Spleen (tissue), 7 donors: ENCODE results near the gene GPR158.

Experiments
- CTCF ChIP-seq, 11 experiments: fragments of 200-600 bp in 7 of 11; fragments of 450-650 bp in 4 of 11; sonication (generic) in 4 of 11; IDR thresholded peaks in 8 of 11; conservative IDR thresholded peaks in 3 of 11; 1 replicate in 7 of 11; 2 replicates in 4 of 11; pipeline versions ENCODE4 v1.4.0 to v1.8.0; 2016 to 2021; ENCODE audit warnings: antibody characterized with exemption in 11 of 11, inconsistent platforms in 4 of 11, mild to moderate bottlenecking in 1 of 11
- POLR2A ChIP-seq, 3 donors: fragments of 450-650 bp; IDR thresholded peaks; one replicate each; pipeline ENCODE4 v1.5.1; 2017; ENCODE audit warnings: antibody characterized with exemption in 3 of 3, mild to moderate bottlenecking in 1 of 3
- POLR2AphosphoS5 ChIP-seq, 3 donors: sonication (generic); formaldehyde crosslinking; IDR thresholded peaks; one replicate each; pipeline ENCODE4 v1.5.1; 2017; ENCODE audit warnings: antibody characterized with exemption in 3 of 3
- donor health status: DM: no; HTN: no; CAD: no; lungs with moderate emphysema.
- donor health status: DM: no; HTN: no; CAD: no.
- donor health status: DM: no; HTN: no; CAD: no.

GRCh38 chr10:25453619-25454018, 278.8 kb downstream of the GPR158 start:
- no peak for TF ChIP-seq CTCF (IDR thresholded peaks at IDR 0.05 in 8 of 11, conservative IDR thresholded peaks at IDR 0.05 in 3 of 11)
- no peak for TF ChIP-seq POLR2AphosphoS5 (IDR thresholded peaks at IDR 0.05)
- TF ChIP-seq POLR2A (IDR thresholded peaks at IDR 0.05): no peak
